Measurements from ENCODE around the gene STK33.

GRCh38 chr11:8641332-8641731 is 47.3 kb upstream of the STK33 start:
- TF ChIP-seq CTCF (IDR thresholded peaks at IDR 0.05) (no peak), POLR2A (IDR thresholded peaks at IDR 0.05) (no peak)

Data from adrenal gland (tissue), 5 donors.